Chondrocyte (in vitro differentiated cells): ENCODE measurements around the gene PJA2. TPM values are rescaled to one million over a fixed set of nuclear protein-coding genes. Genes with fewer than 3 reads are reported as not detected.

Source experiments
- DNase-seq: peaks from one replicate; pipeline ENCODE4 v3.0.0; 2021; ENCODE audit warnings: mixed read lengths, low spot score
- H3K27ac Mint-ChIP-seq: one replicate; pipeline ENCODE4 v1.8.0; 2021; ENCODE audit warnings: mild to moderate bottlenecking, moderate library complexity, mixed read lengths; ENCODE audit not compliant: unreplicated experiment
- H3K27me3 Mint-ChIP-seq: 2 replicates; pipeline ENCODE4 v1.8.0; 2021; ENCODE audit warnings: low read depth, mixed read lengths
- H3K36me3 Mint-ChIP-seq: 2 replicates; pipeline ENCODE4 v1.8.0; 2021; ENCODE audit warnings: low read depth, mixed read lengths
- H3K4me1 Mint-ChIP-seq: 2 replicates; pipeline ENCODE4 v1.8.0; 2021; ENCODE audit warnings: low read depth, mild to moderate bottlenecking, mixed read lengths
- H3K4me3 Mint-ChIP-seq: one replicate; pipeline ENCODE4 v1.8.0; 2021; ENCODE audit warnings: mild to moderate bottlenecking, moderate library complexity, mixed read lengths; ENCODE audit not compliant: unreplicated experiment
- H3K9me3 Mint-ChIP-seq: 2 replicates; pipeline ENCODE4 v1.8.0; 2021; ENCODE audit warnings: low read depth, mixed read lengths
- total RNA-seq: library from RNA; stranded (reverse); gene quantifications from 3 replicates; pipeline ENCODE4 v1.2.1, GENCODE V29; 2021
- TF ChIP-seq, protein P1 (sequence below): fragments of 200-600 bp; sonication (generic); IDR thresholded peaks from 2 replicates; pipeline ENCODE4 v1.5.0; 2021; ENCODE audit warnings: antibody characterized with exemption, mild to moderate bottlenecking, moderate library complexity

Gene PJA2
- total RNA-seq, 1 donor from 2014 or later = 110 TPM

DNA sequence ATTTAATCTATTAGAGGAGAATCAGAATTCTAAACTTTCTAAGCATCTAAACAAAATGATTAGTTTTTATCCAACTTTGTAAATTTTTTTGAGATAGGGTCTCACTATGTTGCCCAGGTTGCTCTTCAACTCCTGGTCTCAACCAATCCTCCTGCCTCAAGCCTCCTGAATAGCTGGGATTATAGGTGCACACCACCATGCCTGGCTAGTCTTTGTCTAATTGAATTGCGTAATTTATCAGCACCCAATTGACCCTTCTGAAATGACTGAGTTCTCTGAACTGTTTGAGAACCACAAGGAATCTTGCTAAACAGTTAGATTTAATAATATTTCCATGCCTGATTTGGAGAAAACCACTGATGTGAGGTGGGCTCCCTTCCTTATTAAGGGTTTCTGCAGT, 75.7 kb downstream of the PJA2 start:
- no peaks in the 10 kb centered on the region for H3K27me3 Mint-ChIP-seq
- H3K36me3 Mint-ChIP-seq = peaks cover 13% of the 10 kb centered on the region
- H3K27ac Mint-ChIP-seq = no peak overlapping the region
- H3K4me3 Mint-ChIP-seq = no peak overlapping the region
- no peaks in the 10 kb centered on the region for H3K9me3 Mint-ChIP-seq
- DNase-seq = no peak
- TF ChIP-seq, protein P1, sequence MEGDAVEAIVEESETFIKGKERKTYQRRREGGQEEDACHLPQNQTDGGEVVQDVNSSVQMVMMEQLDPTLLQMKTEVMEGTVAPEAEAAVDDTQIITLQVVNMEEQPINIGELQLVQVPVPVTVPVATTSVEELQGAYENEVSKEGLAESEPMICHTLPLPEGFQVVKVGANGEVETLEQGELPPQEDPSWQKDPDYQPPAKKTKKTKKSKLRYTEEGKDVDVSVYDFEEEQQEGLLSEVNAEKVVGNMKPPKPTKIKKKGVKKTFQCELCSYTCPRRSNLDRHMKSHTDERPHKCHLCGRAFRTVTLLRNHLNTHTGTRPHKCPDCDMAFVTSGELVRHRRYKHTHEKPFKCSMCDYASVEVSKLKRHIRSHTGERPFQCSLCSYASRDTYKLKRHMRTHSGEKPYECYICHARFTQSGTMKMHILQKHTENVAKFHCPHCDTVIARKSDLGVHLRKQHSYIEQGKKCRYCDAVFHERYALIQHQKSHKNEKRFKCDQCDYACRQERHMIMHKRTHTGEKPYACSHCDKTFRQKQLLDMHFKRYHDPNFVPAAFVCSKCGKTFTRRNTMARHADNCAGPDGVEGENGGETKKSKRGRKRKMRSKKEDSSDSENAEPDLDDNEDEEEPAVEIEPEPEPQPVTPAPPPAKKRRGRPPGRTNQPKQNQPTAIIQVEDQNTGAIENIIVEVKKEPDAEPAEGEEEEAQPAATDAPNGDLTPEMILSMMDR = no peak
- H3K4me1 Mint-ChIP-seq = peaks cover 4% of the 10 kb centered on the region

DNA sequence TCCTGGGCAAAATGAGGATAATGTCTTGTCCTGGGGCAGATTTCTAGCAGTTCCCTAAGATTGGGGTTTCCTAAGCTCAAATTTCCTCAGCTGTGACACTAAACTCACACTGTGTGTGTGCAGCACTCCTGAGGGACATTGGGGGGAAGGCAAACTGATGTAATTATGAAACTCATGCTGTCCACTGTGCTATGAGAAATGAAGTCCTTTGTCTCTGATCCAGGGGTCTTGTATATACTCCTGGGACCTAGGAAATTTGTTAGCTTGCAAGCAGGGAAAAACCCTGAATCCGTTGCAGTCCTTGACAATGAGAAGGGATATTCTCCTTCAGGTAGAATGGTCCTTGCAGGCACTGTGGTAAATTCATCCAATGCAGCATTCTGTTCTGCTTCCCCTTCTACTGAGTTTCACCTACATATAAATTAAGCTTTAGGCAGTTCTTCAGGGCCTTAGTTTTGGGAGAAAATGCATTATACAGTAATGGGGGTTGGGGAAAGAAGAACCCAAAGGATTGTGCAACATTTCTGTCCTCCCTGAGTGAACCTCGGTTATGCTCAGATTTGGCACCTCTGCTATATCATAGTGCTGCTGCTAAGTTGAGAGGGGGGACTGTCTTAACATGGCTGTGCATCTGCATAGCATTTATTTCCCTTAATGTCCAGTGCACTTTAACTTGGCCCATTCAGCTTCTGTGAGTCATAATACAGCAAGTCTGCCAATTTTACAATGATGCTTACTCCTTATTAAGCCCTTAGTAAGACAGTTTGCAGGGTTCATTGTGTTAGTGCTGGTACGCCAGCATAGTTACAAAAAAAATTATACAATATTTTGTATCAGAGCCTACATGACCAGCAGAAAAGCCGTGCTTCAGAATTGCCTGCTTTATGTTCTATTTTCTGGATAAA, 80.2 kb downstream of the PJA2 start:
- peaks cover 8% of the 10 kb centered on the region for H3K4me1 Mint-ChIP-seq
- peaks cover 14% of the 10 kb centered on the region for H3K36me3 Mint-ChIP-seq
- no peak overlapping the region for H3K4me3 Mint-ChIP-seq
- TF ChIP-seq, protein P1 = no peak
- no peaks in the 10 kb centered on the region for H3K9me3 Mint-ChIP-seq
- no peaks in the 10 kb centered on the region for H3K27me3 Mint-ChIP-seq
- no peak overlapping the region for H3K27ac Mint-ChIP-seq
- no peak for DNase-seq

DNA sequence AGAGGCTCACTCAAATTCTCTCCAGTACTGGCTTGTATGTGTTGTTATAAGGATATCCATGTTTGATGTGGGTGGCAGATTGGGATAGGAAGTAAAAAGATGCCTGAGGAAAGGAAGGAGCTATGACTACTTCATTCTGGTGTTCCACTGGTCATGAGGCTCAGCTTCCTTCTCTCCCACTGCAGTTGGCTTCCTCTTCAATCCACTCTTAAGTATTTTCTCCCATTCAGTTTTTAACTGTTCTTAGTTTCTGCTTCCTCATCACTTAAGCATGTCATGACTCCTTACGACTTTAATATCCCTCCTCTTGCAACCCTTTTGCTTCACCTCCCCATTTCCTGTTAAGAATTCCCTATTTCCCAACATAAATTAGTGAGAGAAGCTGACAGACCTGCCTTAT, 81.1 kb downstream of the PJA2 start:
- no peak overlapping the region for H3K4me3 Mint-ChIP-seq
- no peaks in the 10 kb centered on the region for H3K27me3 Mint-ChIP-seq
- peaks cover 14% of the 10 kb centered on the region for H3K36me3 Mint-ChIP-seq
- H3K4me1 Mint-ChIP-seq = peaks cover 17% of the 10 kb centered on the region
- DNase-seq = no peak
- H3K9me3 Mint-ChIP-seq = no peaks in the 10 kb centered on the region
- TF ChIP-seq, protein P1 = no peak
- no peak overlapping the region for H3K27ac Mint-ChIP-seq

DNA sequence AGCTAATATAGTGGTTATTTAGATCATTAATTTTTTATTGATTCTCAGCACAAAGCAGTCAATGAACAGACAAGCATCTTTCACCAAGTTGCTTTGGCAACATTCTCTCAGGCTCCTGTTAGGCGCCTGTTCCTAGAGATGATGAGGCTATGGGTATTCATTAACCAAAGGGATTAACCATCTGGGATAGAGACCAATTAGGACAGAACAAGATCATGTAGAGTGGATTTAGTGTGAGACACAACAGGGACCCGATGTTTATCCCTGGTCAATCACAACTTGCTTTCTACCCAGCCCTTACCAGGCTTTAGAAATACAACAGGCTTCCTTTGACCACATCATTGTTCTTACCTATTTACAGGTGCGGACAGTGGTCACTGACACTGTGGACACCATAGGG, 82.2 kb downstream of the PJA2 start:
- H3K4me1 Mint-ChIP-seq = peaks cover 21% of the 10 kb centered on the region
- no peak overlapping the region for H3K27ac Mint-ChIP-seq
- H3K36me3 Mint-ChIP-seq = peaks cover 13% of the 10 kb centered on the region
- H3K4me3 Mint-ChIP-seq = no peak overlapping the region
- DNase-seq = no peak
- TF ChIP-seq, protein P1 = no peak
- no peaks in the 10 kb centered on the region for H3K9me3 Mint-ChIP-seq
- H3K27me3 Mint-ChIP-seq = no peaks in the 10 kb centered on the region

DNA sequence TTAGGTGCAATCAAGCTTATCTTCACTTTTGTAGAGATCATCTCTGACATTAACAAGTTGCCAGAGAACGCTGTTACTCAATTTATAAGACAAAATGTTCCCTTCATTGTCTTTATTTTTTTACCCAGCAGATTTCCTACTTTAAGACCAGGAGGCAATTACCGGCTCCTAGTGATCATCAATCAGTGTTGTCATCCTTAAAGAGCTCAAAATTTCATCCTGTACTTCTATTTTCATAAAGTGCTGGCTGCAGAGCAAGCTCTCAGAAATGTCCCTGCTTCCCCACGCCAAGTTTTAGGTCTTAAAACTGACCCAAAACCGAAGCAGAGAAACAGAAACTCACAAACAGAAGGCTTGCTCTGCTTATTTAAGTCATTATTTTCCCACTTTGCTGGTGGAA, 82.9 kb downstream of the PJA2 start:
- Mint-ChIP-seq H3K4me1 (peaks cover 21% of the 10 kb centered on the region), H3K27me3 (no peaks in the 10 kb centered on the region), H3K4me3 (no peak overlapping the region), H3K27ac (no peak overlapping the region), H3K9me3 (no peaks in the 10 kb centered on the region), H3K36me3 (peaks cover 13% of the 10 kb centered on the region)
- DNase-seq = no peak
- TF ChIP-seq, protein P1 = no peak
